WERI-Rb-1 (cell line): ENCODE measurements around the gene TOX2.

Experiments used
- DNase-seq: peaks from one replicate; pipeline ENCODE4 v3.0.0-alpha.2; 2020
- H3K27ac ChIP-seq: fragments of 250-450 bp; sonication (Bioruptor Pico); 2 replicates; pipeline ENCODE4 v1.5.1; 2020; ENCODE audit warnings: mild to moderate bottlenecking, moderate library complexity
- H3K27me3 ChIP-seq: fragments of 250-450 bp; sonication (Bioruptor Pico); 2 replicates; pipeline ENCODE4 v1.5.1; 2021; ENCODE audit warnings: mild to moderate bottlenecking, low read depth, moderate library complexity; ENCODE audit not compliant: insufficient read depth, severe bottlenecking
- H3K36me3 ChIP-seq: fragments of 250-450 bp; sonication (Bioruptor Pico); 2 replicates; pipeline ENCODE4 v1.5.1; 2020; ENCODE audit warnings: mild to moderate bottlenecking, moderate library complexity
- H3K4me3 ChIP-seq: 2 replicates; pipeline ENCODE4 v1.5.1; 2011; ENCODE audit warnings: low read depth, mild to moderate bottlenecking, control low read depth, low read length
- H3K9me3 ChIP-seq: fragments of 250-450 bp; sonication (Bioruptor Pico); 2 replicates; pipeline ENCODE4 v1.5.1; 2021; ENCODE audit warnings: mild to moderate bottlenecking, moderate library complexity; ENCODE audit not compliant: severe bottlenecking
- CTCF ChIP-seq: IDR thresholded peaks from 2 replicates; pipeline ENCODE4 v1.5.1; 2011; ENCODE audit warnings: low read depth, mild to moderate bottlenecking, control low read depth, inconsistent platforms, low read length

The TOX2 gene

GRCh38 chr20:43949741-43950618 is 35.3 kb downstream of the TOX2 start:
- peaks cover 92% of the 10 kb centered on the region for H3K27me3 ChIP-seq
- H3K36me3 ChIP-seq: no peaks in the 10 kb centered on the region
- H3K4me3 ChIP-seq: no peak overlapping the region
- H3K27ac ChIP-seq: no peak overlapping the region
- DNase-seq: no peak
- no peaks in the 10 kb centered on the region for H3K9me3 ChIP-seq
- no peak for TF ChIP-seq CTCF

GRCh38 chr20:43953919-43954592 is 39.4 kb downstream of the TOX2 start:
- Histone ChIP-seq H3K36me3 (no peaks in the 10 kb centered on the region), H3K27me3 (peaks cover 83% of the 10 kb centered on the region), H3K9me3 (no peaks in the 10 kb centered on the region), H3K4me3 (no peak overlapping the region), H3K27ac (no peak overlapping the region)
- no peak for DNase-seq
- no peak for TF ChIP-seq CTCF

- no peak for TF ChIP-seq CTCF
- Histone ChIP-seq H3K27me3 (peaks cover 80% of the 10 kb centered on the region), H3K4me3 (no peak overlapping the region), H3K27ac (no peak overlapping the region), H3K9me3 (no peaks in the 10 kb centered on the region), H3K36me3 (no peaks in the 10 kb centered on the region)
- no peak for DNase-seq
Measured at GRCh38 chr20:43954704-43955061, 40.0 kb downstream of the TOX2 start.

GRCh38 chr20:43955062-43955749 is 40.6 kb downstream of the TOX2 start:
- Histone ChIP-seq H3K27ac (no peak overlapping the region), H3K9me3 (no peaks in the 10 kb centered on the region), H3K4me3 (no peak overlapping the region), H3K27me3 (peaks cover 80% of the 10 kb centered on the region), H3K36me3 (no peaks in the 10 kb centered on the region)
- TF ChIP-seq CTCF: no peak
- no peak for DNase-seq

GRCh38 chr20:43955750-43956191 is 41.1 kb downstream of the TOX2 start:
- Histone ChIP-seq H3K36me3 (no peaks in the 10 kb centered on the region), H3K4me3 (no peak overlapping the region), H3K9me3 (no peaks in the 10 kb centered on the region), H3K27me3 (peaks cover 80% of the 10 kb centered on the region), H3K27ac (no peak overlapping the region)
- TF ChIP-seq CTCF: no peak
- DNase-seq: no peak
